Suprapubic skin (tissue), 4 donors: ENCODE data around the gene BST1. TPM values are rescaled to one million over a fixed set of nuclear protein-coding genes. Genes with fewer than 3 reads are reported as not detected.

Experiments used
- DNase-seq, 2 donors: peaks; one replicate each; pipeline ENCODE4 v3.0.0-alpha.2; 2019; ENCODE audit warnings: low spot score in 2 of 2
- H3K27ac ChIP-seq: fragments of 200-600 bp; sonication (generic); one replicate; pipeline ENCODE4 v1.5.1; 2019
- H3K27me3 ChIP-seq: fragments of 200-600 bp; sonication (generic); one replicate; pipeline ENCODE4 v1.5.1; 2019
- H3K36me3 ChIP-seq: fragments of 200-600 bp; sonication (generic); one replicate; pipeline ENCODE4 v1.5.1; 2019
- H3K4me1 ChIP-seq: fragments of 200-600 bp; sonication (generic); one replicate; pipeline ENCODE4 v1.5.1; 2019
- H3K4me3 ChIP-seq: fragments of 200-600 bp; sonication (generic); one replicate; pipeline ENCODE4 v1.5.1; 2019; ENCODE audit warnings: mild to moderate bottlenecking
- H3K9me3 ChIP-seq: fragments of 200-600 bp; sonication (generic); one replicate; pipeline ENCODE4 v1.5.1; 2019
- EP300 ChIP-seq: sonication (generic); formaldehyde crosslinking; IDR thresholded peaks from one replicate; pipeline ENCODE4 v1.6.1; 2017; ENCODE audit warnings: antibody characterized with exemption
- POLR2A ChIP-seq, 2 donors: fragments of 450-650 bp; IDR thresholded peaks; one replicate each; pipeline ENCODE4 v1.6.1; 2017; ENCODE audit warnings: antibody characterized with exemption in 2 of 2, mild to moderate bottlenecking in 2 of 2, moderate library complexity in 2 of 2
- POLR2AphosphoS5 ChIP-seq, 3 donors: sonication (generic); formaldehyde crosslinking; IDR thresholded peaks; one replicate each; pipeline ENCODE4 v1.6.1; 2017; ENCODE audit warnings: antibody characterized with exemption in 3 of 3
- WGBS: methylation state at CpG from one replicate; pipeline ENCODE4 v1.1.5; 2018; 5-methylcytosine and 5-hydroxymethylcytosine counted together
- total RNA-seq, 4 donors: library from RNA; depleted of rRNA; stranded (reverse); fragments of >200 nt; gene quantifications; one replicate each; pipeline ENCODE4 v1.1.0, GENCODE V29; 2016
- TF ChIP-seq, protein P1 (sequence below), 2 donors: fragments of 200-600 bp in 1 of 2; fragments of 450-650 bp in 1 of 2; sonication (generic) in 1 of 2; IDR thresholded peaks; one replicate each; pipeline ENCODE4 v1.5.1; 2016 to 2019; ENCODE audit warnings: antibody characterized with exemption in 2 of 2, mild to moderate bottlenecking in 1 of 2, moderate library complexity in 1 of 2

BST1 gene
- total RNA-seq, 4 donors from 2014 or later = 2.2 to 8.4 (median 4.0) TPM

GRCh38 chr4:15683143-15683495, 19.7 kb upstream of the BST1 start:
- peaks cover 14% of the 10 kb centered on the region for H3K36me3 ChIP-seq
- peaks cover 34% of the 10 kb centered on the region for H3K4me1 ChIP-seq
- H3K27me3 ChIP-seq = no peaks in the 10 kb centered on the region
- no peak for DNase-seq
- TF ChIP-seq, protein P1, sequence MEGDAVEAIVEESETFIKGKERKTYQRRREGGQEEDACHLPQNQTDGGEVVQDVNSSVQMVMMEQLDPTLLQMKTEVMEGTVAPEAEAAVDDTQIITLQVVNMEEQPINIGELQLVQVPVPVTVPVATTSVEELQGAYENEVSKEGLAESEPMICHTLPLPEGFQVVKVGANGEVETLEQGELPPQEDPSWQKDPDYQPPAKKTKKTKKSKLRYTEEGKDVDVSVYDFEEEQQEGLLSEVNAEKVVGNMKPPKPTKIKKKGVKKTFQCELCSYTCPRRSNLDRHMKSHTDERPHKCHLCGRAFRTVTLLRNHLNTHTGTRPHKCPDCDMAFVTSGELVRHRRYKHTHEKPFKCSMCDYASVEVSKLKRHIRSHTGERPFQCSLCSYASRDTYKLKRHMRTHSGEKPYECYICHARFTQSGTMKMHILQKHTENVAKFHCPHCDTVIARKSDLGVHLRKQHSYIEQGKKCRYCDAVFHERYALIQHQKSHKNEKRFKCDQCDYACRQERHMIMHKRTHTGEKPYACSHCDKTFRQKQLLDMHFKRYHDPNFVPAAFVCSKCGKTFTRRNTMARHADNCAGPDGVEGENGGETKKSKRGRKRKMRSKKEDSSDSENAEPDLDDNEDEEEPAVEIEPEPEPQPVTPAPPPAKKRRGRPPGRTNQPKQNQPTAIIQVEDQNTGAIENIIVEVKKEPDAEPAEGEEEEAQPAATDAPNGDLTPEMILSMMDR (IDR thresholded peaks at IDR 0.05) = no peak
- TF ChIP-seq POLR2AphosphoS5 (IDR thresholded peaks at IDR 0.05) (no peak), POLR2A (IDR thresholded peaks at IDR 0.05) (no peak), EP300 (no peak)
- 77% methylated on average over 2 of the region's 2 CpGs for WGBS
- no peaks in the 10 kb centered on the region for H3K9me3 ChIP-seq
- no peak overlapping the region for H3K4me3 ChIP-seq
- no peak overlapping the region for H3K27ac ChIP-seq

DNA sequence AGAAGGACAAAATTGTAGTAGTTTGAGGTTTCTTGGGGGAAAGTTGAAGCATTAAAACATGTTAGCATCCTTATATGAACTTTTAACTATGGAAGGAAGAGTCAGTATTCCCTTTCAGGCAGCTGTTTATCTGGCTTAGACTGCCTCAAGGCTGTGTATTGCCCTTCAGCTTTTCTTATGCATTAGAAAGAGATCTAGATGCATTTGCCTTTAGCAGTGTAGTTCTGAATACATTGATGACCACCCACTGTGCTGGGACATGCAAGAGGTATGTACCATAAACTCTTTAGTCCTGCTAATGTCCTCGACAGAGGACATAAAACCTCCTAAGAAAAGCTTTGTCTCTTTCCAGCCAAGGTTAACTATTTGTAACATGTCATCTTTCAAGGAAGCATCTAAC, 18.4 kb upstream of the BST1 start:
- no peaks in the 10 kb centered on the region for H3K9me3 ChIP-seq
- no peak overlapping the region for H3K4me3 ChIP-seq
- H3K27ac ChIP-seq = no peak overlapping the region
- no peaks in the 10 kb centered on the region for H3K27me3 ChIP-seq
- peaks cover 34% of the 10 kb centered on the region for H3K4me1 ChIP-seq
- no peak for DNase-seq
- TF ChIP-seq, protein P1 (IDR thresholded peaks at IDR 0.05) = no peak
- TF ChIP-seq EP300 (no peak), POLR2AphosphoS5 (IDR thresholded peaks at IDR 0.05) (no peak), POLR2A (IDR thresholded peaks at IDR 0.05) (no peak)
- 86% methylated on average over 1 of the region's 1 CpG for WGBS
- peaks cover 14% of the 10 kb centered on the region for H3K36me3 ChIP-seq

- H3K27me3 ChIP-seq = no peaks in the 10 kb centered on the region
- H3K36me3 ChIP-seq = peaks cover 14% of the 10 kb centered on the region
- no peak overlapping the region for H3K27ac ChIP-seq
- H3K9me3 ChIP-seq = no peaks in the 10 kb centered on the region
- TF ChIP-seq POLR2AphosphoS5 (IDR thresholded peaks at IDR 0.05) (no peak), POLR2A (IDR thresholded peaks at IDR 0.05) (no peak), EP300 (no peak)
- TF ChIP-seq, protein P1 (IDR thresholded peaks at IDR 0.05) = no peak
- H3K4me3 ChIP-seq = no peak overlapping the region
- DNase-seq = no peak
- 54% methylated on average over 5 of the region's 5 CpGs for WGBS
- H3K4me1 ChIP-seq = peaks cover 32% of the 10 kb centered on the region
Observed at GRCh38 chr4:15688051-15688450, 14.8 kb upstream of the BST1 start.

GRCh38 chr4:15689540-15689939, 13.3 kb upstream of the BST1 start:
- peaks cover 14% of the 10 kb centered on the region for H3K36me3 ChIP-seq
- peaks cover 17% of the 10 kb centered on the region for H3K4me1 ChIP-seq
- no peak overlapping the region for H3K4me3 ChIP-seq
- 95% methylated on average over 2 of the region's 2 CpGs for WGBS
- H3K27ac ChIP-seq = no peak overlapping the region
- DNase-seq = no peak
- H3K27me3 ChIP-seq = no peaks in the 10 kb centered on the region
- no peak for TF ChIP-seq POLR2A (IDR thresholded peaks at IDR 0.05)
- no peak for TF ChIP-seq POLR2AphosphoS5 (IDR thresholded peaks at IDR 0.05)
- no peak for TF ChIP-seq EP300
- TF ChIP-seq, protein P1 (IDR thresholded peaks at IDR 0.05) = no peak
- H3K9me3 ChIP-seq = no peaks in the 10 kb centered on the region

DNA sequence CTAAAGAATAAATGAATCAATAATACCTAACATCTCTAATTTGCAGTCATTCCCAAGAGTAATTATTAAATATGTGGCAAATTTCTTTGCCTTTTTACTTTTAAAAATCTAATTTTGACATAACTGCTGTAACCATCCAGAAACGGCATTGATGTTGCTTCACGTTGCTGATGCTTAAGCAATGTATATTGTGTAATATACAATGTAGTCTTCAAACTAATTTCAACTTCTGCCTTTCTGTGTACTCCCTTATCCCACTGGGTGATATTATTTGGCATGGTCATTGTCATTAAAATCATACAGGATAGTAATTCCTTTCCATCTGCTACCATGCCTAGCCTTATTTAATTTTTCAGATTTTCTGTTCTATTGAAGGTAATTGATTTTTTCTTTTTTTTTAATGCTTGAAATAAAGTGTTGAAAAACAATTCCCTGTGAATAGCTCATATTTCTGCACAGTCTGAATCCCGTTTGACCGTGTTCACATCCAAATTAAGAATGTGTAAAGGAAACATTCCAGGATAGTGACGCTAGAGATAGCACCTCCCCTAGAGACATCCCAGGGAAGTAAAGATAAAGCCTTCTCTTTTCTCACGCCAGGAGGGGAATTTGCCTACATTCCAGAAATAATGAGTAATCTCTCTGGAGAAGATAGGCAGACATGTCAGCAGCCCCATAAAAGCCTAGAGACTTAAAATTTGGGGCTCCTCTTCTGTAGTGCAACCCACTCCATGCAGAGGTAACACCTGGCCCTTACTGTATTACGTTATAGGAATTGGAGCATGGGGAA, 12.7 kb upstream of the BST1 start:
- H3K4me3 ChIP-seq = no peak overlapping the region
- H3K27ac ChIP-seq = no peak overlapping the region
- DNase-seq = no peak
- H3K4me1 ChIP-seq = peaks cover 11% of the 10 kb centered on the region
- H3K36me3 ChIP-seq = peaks cover 14% of the 10 kb centered on the region
- H3K27me3 ChIP-seq = no peaks in the 10 kb centered on the region
- H3K9me3 ChIP-seq = no peaks in the 10 kb centered on the region
- TF ChIP-seq, protein P1 (IDR thresholded peaks at IDR 0.05) = no peak
- TF ChIP-seq POLR2AphosphoS5 (IDR thresholded peaks at IDR 0.05) (no peak), EP300 (no peak), POLR2A (IDR thresholded peaks at IDR 0.05) (no peak)
- WGBS = 45% methylated on average over 7 of the region's 7 CpGs
